OCI-LY7 (cell line): ENCODE results near the gene INS. TPM values are rescaled to one million over a fixed set of nuclear protein-coding genes. Genes with fewer than 3 reads are reported as not detected.

Experiments used
- BruUV-seq: library from RNA; stranded (reverse); fragments of 400-500 nt; replicated peaks from 2 replicates; lab custom pipeline; 2021; lab: Mats Ljungman, UMichigan
- CTCF ChIA-PET: fragments of 300-600 bp; sonication (Branson Sonifier 250); formaldehyde crosslinking; loops from one replicate; lab custom pipeline; 2022; ENCODE audit warnings: antibody characterized with exemption; ENCODE audit not compliant: unreplicated experiment; lab: Charles Lee
- POLR2A ChIA-PET: fragments of 300-600 bp; sonication (Branson Sonifier 250); formaldehyde crosslinking; loops from one replicate; lab custom pipeline; 2022; ENCODE audit warnings: antibody characterized with exemption; lab: Charles Lee
- DNase-seq: peaks from one replicate; pipeline ENCODE4 v3.0.0-alpha.2; 2015; ENCODE audit warnings: low spot score
- H2AFZ ChIP-seq: fragments of 200-600 bp; sonication (generic), shearing (Covaris generic); 2 replicates; pipeline ENCODE4 v1.6.1; 2014; ENCODE audit warnings: mild to moderate bottlenecking, antibody characterized with exemption, low read length, moderate library complexity
- H3K27ac ChIP-seq: fragments of 200-600 bp; sonication (generic); 2 replicates; pipeline ENCODE4 v1.5.1; 2014; ENCODE audit warnings: mixed run types, low read depth, mild to moderate bottlenecking, moderate library complexity, low read length, inconsistent platforms; ENCODE audit not compliant: poor library complexity, severe bottlenecking
- H3K36me3 ChIP-seq: fragments of 200-600 bp; sonication (generic); 2 replicates; pipeline ENCODE4 v1.6.1; 2014; ENCODE audit warnings: mild to moderate bottlenecking, antibody characterized with exemption, low read length, moderate library complexity, mixed read lengths; ENCODE audit not compliant: insufficient read depth
- H3K4me1 ChIP-seq: fragments of 200-600 bp; sonication (generic); 2 replicates; pipeline ENCODE4 v1.5.1; 2014; ENCODE audit warnings: mild to moderate bottlenecking, low read length; ENCODE audit not compliant: insufficient read depth, poor library complexity, severe bottlenecking
- H3K4me2 ChIP-seq: fragments of 200-600 bp; sonication (generic); 2 replicates; pipeline ENCODE4 v1.6.1; 2014; ENCODE audit warnings: mild to moderate bottlenecking, low read length
- H3K4me3 ChIP-seq: fragments of 200-600 bp; sonication (generic); 2 replicates; pipeline ENCODE4 v1.5.1; 2014; ENCODE audit warnings: mild to moderate bottlenecking, low read depth, low read length; ENCODE audit not compliant: poor library complexity, severe bottlenecking
- H3K79me2 ChIP-seq: fragments of 200-600 bp; sonication (generic); 2 replicates; pipeline ENCODE4 v1.6.1; 2016; ENCODE audit warnings: low read depth, mild to moderate bottlenecking, low read length, moderate library complexity, mixed read lengths; ENCODE audit not compliant: insufficient read depth
- H3K9me2 ChIP-seq: fragments of 200-600 bp; sonication (generic); 2 replicates; pipeline ENCODE4 v1.6.1; 2016; ENCODE audit warnings: mild to moderate bottlenecking, low read length, mixed read lengths; ENCODE audit not compliant: insufficient read depth
- H3K9me3 ChIP-seq: fragments of 200-600 bp; sonication (generic); 2 replicates; pipeline ENCODE4 v1.6.1; 2014; ENCODE audit warnings: mild to moderate bottlenecking, mixed run types, low read length, mixed read lengths
- H4K20me1 ChIP-seq: fragments of 200-600 bp; sonication (generic); 2 replicates; pipeline ENCODE4 v1.6.1; 2014; ENCODE audit warnings: mild to moderate bottlenecking, antibody characterized with exemption, low read length, moderate library complexity, mixed read lengths; ENCODE audit not compliant: insufficient read depth
- EZH2phosphoT487 ChIP-seq: fragments of 200-600 bp; sonication (generic); IDR thresholded peaks from 2 replicates; pipeline ENCODE4 v1.6.1; 2018; ENCODE audit warnings: low read depth, borderline replicate concordance, mild to moderate bottlenecking, mixed run types, antibody characterized with exemption, low read length, moderate library complexity, mixed read lengths
- intact Hi-C: fragments of 100-400 bp; cut with micrococcal nuclease; formaldehyde crosslinking; loops from one replicate; pipeline ENCODE4 v1.10.0; 2022; ENCODE audit not compliant: unreplicated experiment
- total RNA-seq, 2 experiments: library from RNA; depleted of rRNA in 1 of 2; stranded (reverse); fragments of >200 nt in 1 of 2; shearing (Covaris generic) in 1 of 2; gene quantifications; 2 replicates each; pipeline ENCODE4 v1.2.3, GENCODE V29; 2014 to 2022
- TF ChIP-seq, protein P1 (sequence below): fragments of 200-600 bp; sonication (generic); conservative IDR thresholded peaks from 2 replicates; pipeline ENCODE4 v1.5.1; 2014; ENCODE audit warnings: mild to moderate bottlenecking, antibody characterized with exemption, low read length, moderate library complexity, mixed read lengths

INS gene
- total RNA-seq, 2 experiments from 2014 or later = not detected

DNA sequence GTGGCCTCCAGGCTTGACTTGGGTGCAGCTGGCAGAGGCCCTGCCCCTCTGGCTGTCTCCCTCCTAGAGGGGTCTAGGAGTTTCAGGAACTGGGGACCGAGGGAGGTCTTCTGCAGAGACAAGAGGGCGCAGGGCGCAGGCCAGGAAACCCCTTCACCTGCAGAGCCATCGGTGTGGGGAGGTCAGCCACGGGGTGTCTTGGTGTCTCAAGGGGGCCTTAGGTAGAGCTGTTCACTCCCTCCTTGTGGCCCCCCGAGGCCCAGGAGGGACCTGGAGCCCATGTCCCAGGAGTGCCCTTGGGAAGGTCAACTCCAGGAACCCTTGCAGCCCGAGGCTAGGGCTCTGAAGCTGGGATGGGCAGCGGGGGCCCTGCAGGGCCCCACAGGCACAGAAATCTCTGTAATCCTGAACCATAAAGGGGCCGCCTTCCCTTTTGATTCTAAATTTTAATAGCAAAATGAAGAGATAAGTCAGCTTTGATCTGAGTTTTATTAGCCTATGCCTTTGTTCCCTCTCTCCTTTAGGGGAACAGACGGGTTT, 42.0 kb upstream of the INS start:
- Histone ChIP-seq H3K9me3 (no peaks in the 10 kb centered on the region), H3K9me2 (no peaks in the 10 kb centered on the region), H3K4me1 (peaks cover 3% of the 10 kb centered on the region), H3K4me2 (no peak overlapping the region), H3K27ac (no peak overlapping the region), H3K4me3 (no peak overlapping the region), H2AFZ (no peak overlapping the region), H4K20me1 (no peaks in the 10 kb centered on the region), H3K79me2 (no peaks in the 10 kb centered on the region), H3K36me3 (no peaks in the 10 kb centered on the region)
- TF ChIP-seq, protein P1, sequence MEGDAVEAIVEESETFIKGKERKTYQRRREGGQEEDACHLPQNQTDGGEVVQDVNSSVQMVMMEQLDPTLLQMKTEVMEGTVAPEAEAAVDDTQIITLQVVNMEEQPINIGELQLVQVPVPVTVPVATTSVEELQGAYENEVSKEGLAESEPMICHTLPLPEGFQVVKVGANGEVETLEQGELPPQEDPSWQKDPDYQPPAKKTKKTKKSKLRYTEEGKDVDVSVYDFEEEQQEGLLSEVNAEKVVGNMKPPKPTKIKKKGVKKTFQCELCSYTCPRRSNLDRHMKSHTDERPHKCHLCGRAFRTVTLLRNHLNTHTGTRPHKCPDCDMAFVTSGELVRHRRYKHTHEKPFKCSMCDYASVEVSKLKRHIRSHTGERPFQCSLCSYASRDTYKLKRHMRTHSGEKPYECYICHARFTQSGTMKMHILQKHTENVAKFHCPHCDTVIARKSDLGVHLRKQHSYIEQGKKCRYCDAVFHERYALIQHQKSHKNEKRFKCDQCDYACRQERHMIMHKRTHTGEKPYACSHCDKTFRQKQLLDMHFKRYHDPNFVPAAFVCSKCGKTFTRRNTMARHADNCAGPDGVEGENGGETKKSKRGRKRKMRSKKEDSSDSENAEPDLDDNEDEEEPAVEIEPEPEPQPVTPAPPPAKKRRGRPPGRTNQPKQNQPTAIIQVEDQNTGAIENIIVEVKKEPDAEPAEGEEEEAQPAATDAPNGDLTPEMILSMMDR = no peak
- no peak for TF ChIP-seq EZH2phosphoT487
- no peak for DNase-seq
- POLR2A ChIA-PET = no interaction called here
- intact Hi-C loops = no loop called here
- no TSS peak for BruUV-seq
- CTCF ChIA-PET = interaction anchor here (0.7 kb wide), 1 partner anchor 8 kb away, joined by 4 read pairs; no protein-coding TSS in a partner anchor

DNA sequence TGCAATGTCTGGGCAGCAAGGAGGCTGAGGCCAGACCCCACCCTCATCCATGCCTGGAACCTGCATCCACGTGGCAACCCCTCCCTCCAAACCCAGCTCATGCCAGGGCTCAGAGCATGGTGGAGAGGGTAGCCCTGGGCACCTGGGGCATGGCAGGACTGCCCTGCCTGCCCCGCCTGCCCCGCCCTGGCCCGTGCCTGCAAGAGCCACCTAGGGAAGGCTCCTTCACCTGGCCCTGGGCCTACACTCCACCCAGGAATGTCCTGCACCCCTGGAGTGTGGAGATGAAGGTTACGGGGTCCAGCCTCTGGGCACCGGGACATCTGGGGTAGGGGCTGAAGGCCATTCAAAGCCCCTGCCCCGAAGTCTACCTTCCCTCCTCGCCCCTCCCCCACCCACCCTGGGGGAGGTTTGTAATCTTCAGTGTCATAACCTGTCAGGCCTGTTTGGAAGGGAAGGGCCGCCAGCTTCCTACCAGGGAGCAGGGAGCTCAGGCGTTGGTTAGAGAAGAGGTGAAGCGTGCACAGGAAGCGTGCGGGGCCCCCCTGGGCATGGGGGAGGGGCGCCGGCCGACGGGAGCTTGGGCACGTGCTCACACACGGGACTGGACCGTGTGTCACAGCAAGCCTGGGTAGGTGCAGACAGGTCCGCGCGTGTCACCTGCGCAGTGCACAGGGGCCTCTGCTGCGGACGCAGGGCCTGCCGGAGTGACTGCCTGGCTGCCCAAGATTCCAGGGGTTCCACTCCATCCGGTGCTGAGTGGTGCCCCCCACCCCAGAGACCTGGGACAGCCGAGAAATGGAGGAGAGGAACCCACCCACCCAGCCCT, 41.3 kb upstream of the INS start:
- Histone ChIP-seq H3K79me2 (no peaks in the 10 kb centered on the region), H3K9me2 (no peaks in the 10 kb centered on the region), H3K36me3 (no peaks in the 10 kb centered on the region), H3K4me3 (no peak overlapping the region), H3K9me3 (no peaks in the 10 kb centered on the region), H4K20me1 (no peaks in the 10 kb centered on the region), H3K4me1 (peaks cover 3% of the 10 kb centered on the region), H3K27ac (no peak overlapping the region), H2AFZ (no peak overlapping the region), H3K4me2 (no peak overlapping the region)
- intact Hi-C loops = no loop called here
- DNase-seq = peak; percentile 11
- CTCF ChIA-PET = interaction anchor here (0.7 kb wide), 1 partner anchor 8 kb away, joined by 4 read pairs; no protein-coding TSS in a partner anchor
- no TSS peak for BruUV-seq
- TF ChIP-seq EZH2phosphoT487 = no peak
- TF ChIP-seq, protein P1 = no peak
- POLR2A ChIA-PET = no interaction called here

DNA sequence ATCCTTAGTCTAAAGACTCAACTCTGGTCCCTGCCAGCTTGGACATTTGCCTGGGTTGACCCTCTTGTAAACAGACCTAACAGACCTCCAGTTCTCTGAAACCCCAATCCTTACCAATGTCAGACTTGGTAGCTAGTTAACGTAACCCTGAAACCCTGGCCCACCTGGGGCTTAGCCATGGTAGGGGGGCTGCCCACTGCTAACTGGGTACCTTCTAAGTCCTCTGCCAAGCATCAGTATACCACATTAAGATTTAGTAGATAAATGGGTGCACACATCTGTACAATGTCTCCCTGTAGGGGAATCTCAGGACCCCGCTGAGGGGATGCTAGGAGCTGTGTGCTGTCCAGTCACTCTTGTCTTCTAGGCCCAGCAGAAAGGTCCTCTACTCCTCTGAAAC, 40.5 kb upstream of the INS start:
- intact Hi-C loops = no loop called here
- BruUV-seq = no TSS peak
- H3K36me3 ChIP-seq = no peaks in the 10 kb centered on the region
- no peak for TF ChIP-seq EZH2phosphoT487
- TF ChIP-seq, protein P1 = no peak
- H4K20me1 ChIP-seq = no peaks in the 10 kb centered on the region
- H3K9me2 ChIP-seq = no peaks in the 10 kb centered on the region
- POLR2A ChIA-PET = no interaction called here
- DNase-seq = no peak
- H3K27ac ChIP-seq = no peak overlapping the region
- no peaks in the 10 kb centered on the region for H3K9me3 ChIP-seq
- H2AFZ ChIP-seq = no peak overlapping the region
- CTCF ChIA-PET = no interaction called here
- H3K4me2 ChIP-seq = no peak overlapping the region
- no peak overlapping the region for H3K4me3 ChIP-seq
- H3K79me2 ChIP-seq = no peaks in the 10 kb centered on the region
- H3K4me1 ChIP-seq = peaks cover 3% of the 10 kb centered on the region
